PC-3 (cell line): Measurements from ENCODE around the gene AP1M1.
"Not testable (repeated sequence)": the region's sequence is repeated elsewhere in the genome, so short reads cannot be mapped to it uniquely, and the experiment has no call there.

Source experiments
- CTCF ChIP-seq: fragments of 300-600 bp; sonication (generic); conservative IDR thresholded peaks from 2 replicates; pipeline ENCODE4 v1.5.1; 2017; ENCODE audit warnings: antibody characterized with exemption, low read depth, mild to moderate bottlenecking, low read length
- EZH2 ChIP-seq: fragments of 300-600 bp; sonication (generic); IDR thresholded peaks from one replicate; pipeline ENCODE4 v1.6.1; 2017; ENCODE audit warnings: antibody characterized with exemption, mild to moderate bottlenecking, low read length; ENCODE audit not compliant: unreplicated experiment

- TF ChIP-seq CTCF, EZH2: not testable (repeated sequence)
These were observed 18.8 kb upstream of the AP1M1 start for GRCh38 chr19:16178866-16179265.
